B cell (primary cell): Measurements from ENCODE around the gene DGKB.

Experiments
- CTCF ChIP-seq: fragments of 200-600 bp; IDR thresholded peaks from one replicate; pipeline ENCODE4 v1.8.0; 2022; ENCODE audit warnings: antibody characterized with exemption, mild to moderate bottlenecking
- EZH2 ChIP-seq: IDR thresholded peaks from 2 replicates; pipeline ENCODE4 v1.6.1; 2012; ENCODE audit warnings: borderline replicate concordance, low read depth, mild to moderate bottlenecking, moderate library complexity, low read length; ENCODE audit not compliant: insufficient read depth, poor library complexity, severe bottlenecking

DNA sequence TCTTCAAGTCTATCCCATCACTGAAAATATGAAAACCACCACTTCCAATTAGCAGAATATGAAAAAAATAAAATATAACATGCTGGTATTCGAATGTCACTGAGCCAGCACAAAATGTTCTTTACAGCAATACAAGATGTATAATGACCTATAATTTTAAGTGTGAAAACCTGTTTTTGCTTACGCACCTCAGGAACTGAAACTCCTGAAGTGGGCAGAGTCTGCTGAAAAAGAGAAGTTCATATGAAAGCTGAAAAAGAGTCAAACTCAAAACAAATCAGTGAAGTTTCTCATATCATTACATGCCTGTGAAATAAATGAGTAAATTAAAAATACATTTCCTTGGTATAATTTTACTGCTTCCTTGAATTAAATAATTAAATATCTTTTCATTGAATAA lies 272.5 kb downstream of the DGKB start:
- TF ChIP-seq CTCF (no peak), EZH2 (no peak)
